ENCODE data around the gene CDKAL1.

Gene CDKAL1

DNA sequence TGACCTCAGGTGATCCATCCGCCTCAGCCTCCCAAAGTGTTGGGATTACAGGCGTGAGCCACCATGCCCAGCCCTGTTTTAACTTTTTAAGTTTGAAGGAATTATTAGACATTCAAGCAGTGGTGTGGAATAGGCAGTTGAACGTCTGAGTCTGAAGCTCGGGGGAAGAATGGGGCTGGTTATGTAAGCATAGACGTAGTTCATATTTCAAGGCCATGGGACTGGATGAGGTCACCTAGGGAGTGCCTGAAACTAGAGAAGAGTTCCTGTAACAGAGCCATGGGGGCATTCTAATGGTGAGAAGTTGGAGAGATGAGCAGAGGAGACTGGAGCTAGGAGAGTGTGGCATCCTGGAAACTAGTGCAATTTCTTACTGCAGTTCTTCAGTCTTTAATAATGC, 6.4 kb downstream of the CDKAL1 start:
- no peak overlapping the region for H3K4me2 ChIP-seq (ENCODE audit: insufficient read depth, low read length, poor library complexity, severe bottlenecking)
- no peak overlapping the region for H3K14ac ChIP-seq (ENCODE audit: low read length)
- no peak overlapping the region for H3K27ac ChIP-seq (replicated peaks; ENCODE audit: low read length)
- H3K23ac ChIP-seq (ENCODE audit: low read depth, low read length, poor library complexity) = no peak overlapping the region
- peaks cover 5 to 7% of the 10 kb centered on the region in 2 donors for H3K4me1 ChIP-seq (ENCODE audit: control insufficient read depth in 2 of 2, insufficient read depth in 1 of 2, low read depth in 1 of 2, low read length in 2 of 2)
- no peak overlapping the region for H2BK120ac ChIP-seq (ENCODE audit: low read depth, low read length)
- no peaks in the 10 kb centered on the region for H3K79me1 ChIP-seq (ENCODE audit: low read depth, low read length)
- H2BK12ac ChIP-seq (ENCODE audit: low read length) = no peak overlapping the region
- no peak overlapping the region for H2BK5ac ChIP-seq (ENCODE audit: low read length)
- H3K27me3 ChIP-seq (ENCODE audit: control insufficient read depth in 3 of 3, insufficient read depth in 3 of 3, low read depth in 1 of 3, low read length in 3 of 3) = no peaks in the 10 kb centered on the region
- no peak overlapping the region for H3K4ac ChIP-seq (ENCODE audit: low read length)
- DNase-seq (ENCODE audit: low spot score) = no peak
- no peak overlapping the region for H3K4me3 ChIP-seq (ENCODE audit: low read length in 2 of 2)
- peaks cover 2 to 3% of the 10 kb centered on the region in 2 donors for H3K9me3 ChIP-seq (replicated peaks in 1 of 2; ENCODE audit: control insufficient read depth in 2 of 2, insufficient read depth in 1 of 2, low read depth in 1 of 2, low read length in 2 of 2)
- H2AK5ac ChIP-seq (ENCODE audit: low read depth, low read length) = no peak overlapping the region
- no peak overlapping the region for H2AFZ ChIP-seq (ENCODE audit: low read length)
- no peak overlapping the region for H4K8ac ChIP-seq (ENCODE audit: low read depth, low read length)
- no peak overlapping the region for H3K9ac ChIP-seq (ENCODE audit: low read depth, low read length, poor library complexity)
- no CpG with 5 or more reads among the region's 5 CpGs for WGBS, 2 donors (ENCODE audit: extremely low coverage in 2 of 2, insufficient read length in 2 of 2, insufficient replicate concordance in 1 of 2)
- H3K36me3 ChIP-seq (replicated peaks in 1 of 2; ENCODE audit: control insufficient read depth in 2 of 2, insufficient read depth in 2 of 2, low read length in 2 of 2) = peaks cover 2 to 50% of the 10 kb centered on the region in 2 donors
- no peak overlapping the region for H2BK15ac ChIP-seq (ENCODE audit: low read length)
- no peak overlapping the region for H4K91ac ChIP-seq (ENCODE audit: low read depth, low read length, poor library complexity)
- H3K18ac ChIP-seq (ENCODE audit: low read length) = no peak overlapping the region

DNA sequence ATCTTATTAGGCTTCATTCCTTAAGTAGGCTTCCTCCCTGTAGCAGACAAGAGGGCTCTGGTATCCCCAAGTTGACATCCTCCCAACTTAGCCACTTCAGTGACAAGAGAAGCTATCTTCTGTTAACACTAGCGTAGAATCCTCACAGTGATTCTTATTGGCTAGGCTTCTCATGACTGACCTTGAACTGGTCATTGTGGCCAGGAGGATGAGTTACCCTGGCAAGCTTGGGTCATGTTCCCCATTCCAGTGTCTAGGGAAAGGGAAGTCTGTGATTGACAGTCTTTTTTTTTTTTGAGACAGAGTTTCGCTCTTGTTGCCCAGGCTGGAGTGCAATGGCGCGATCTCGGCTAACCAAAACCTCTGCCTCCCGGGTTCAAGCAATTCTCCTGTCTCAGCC, 7.1 kb downstream of the CDKAL1 start:
- WGBS, 2 donors (ENCODE audit: extremely low coverage in 2 of 2, insufficient read length in 2 of 2, insufficient replicate concordance in 1 of 2) = no CpG with 5 or more reads among the region's 6 CpGs
- Histone ChIP-seq H2BK12ac (ENCODE audit: low read length) (no peak overlapping the region), H3K9ac (ENCODE audit: low read depth, low read length, poor library complexity) (no peak overlapping the region), H3K4me3 (ENCODE audit: low read length in 2 of 2) (no peak overlapping the region), H3K18ac (ENCODE audit: low read length) (no peak overlapping the region), H3K4ac (ENCODE audit: low read length) (no peak overlapping the region), H3K79me1 (ENCODE audit: low read depth, low read length) (no peaks in the 10 kb centered on the region), H2BK15ac (ENCODE audit: low read length) (no peak overlapping the region), H2BK120ac (ENCODE audit: low read depth, low read length) (no peak overlapping the region), H3K23ac (ENCODE audit: low read depth, low read length, poor library complexity) (no peak overlapping the region), H3K4me2 (ENCODE audit: insufficient read depth, low read length, poor library complexity, severe bottlenecking) (no peak overlapping the region), H2AK5ac (ENCODE audit: low read depth, low read length) (no peak overlapping the region), H3K4me1 (ENCODE audit: control insufficient read depth in 2 of 2, insufficient read depth in 1 of 2, low read depth in 1 of 2, low read length in 2 of 2) (peaks cover 4 to 7% of the 10 kb centered on the region in 2 donors), H2AFZ (ENCODE audit: low read length) (no peak overlapping the region), H3K14ac (ENCODE audit: low read length) (no peak overlapping the region), H3K27ac (replicated peaks; ENCODE audit: low read length) (no peak overlapping the region), H3K9me3 (replicated peaks in 1 of 2; ENCODE audit: control insufficient read depth in 2 of 2, insufficient read depth in 1 of 2, low read depth in 1 of 2, low read length in 2 of 2) (peaks cover 2 to 10% of the 10 kb centered on the region in 2 donors), H2BK5ac (ENCODE audit: low read length) (no peak overlapping the region), H4K8ac (ENCODE audit: low read depth, low read length) (no peak overlapping the region), H4K91ac (ENCODE audit: low read depth, low read length, poor library complexity) (no peak overlapping the region), H3K36me3 (replicated peaks in 1 of 2; ENCODE audit: control insufficient read depth in 2 of 2, insufficient read depth in 2 of 2, low read length in 2 of 2) (peaks cover 2 to 55% of the 10 kb centered on the region in 2 donors), H3K27me3 (ENCODE audit: control insufficient read depth in 3 of 3, insufficient read depth in 3 of 3, low read depth in 1 of 3, low read length in 3 of 3) (no peaks in the 10 kb centered on the region)
- no peak for DNase-seq (ENCODE audit: low spot score)

DNA sequence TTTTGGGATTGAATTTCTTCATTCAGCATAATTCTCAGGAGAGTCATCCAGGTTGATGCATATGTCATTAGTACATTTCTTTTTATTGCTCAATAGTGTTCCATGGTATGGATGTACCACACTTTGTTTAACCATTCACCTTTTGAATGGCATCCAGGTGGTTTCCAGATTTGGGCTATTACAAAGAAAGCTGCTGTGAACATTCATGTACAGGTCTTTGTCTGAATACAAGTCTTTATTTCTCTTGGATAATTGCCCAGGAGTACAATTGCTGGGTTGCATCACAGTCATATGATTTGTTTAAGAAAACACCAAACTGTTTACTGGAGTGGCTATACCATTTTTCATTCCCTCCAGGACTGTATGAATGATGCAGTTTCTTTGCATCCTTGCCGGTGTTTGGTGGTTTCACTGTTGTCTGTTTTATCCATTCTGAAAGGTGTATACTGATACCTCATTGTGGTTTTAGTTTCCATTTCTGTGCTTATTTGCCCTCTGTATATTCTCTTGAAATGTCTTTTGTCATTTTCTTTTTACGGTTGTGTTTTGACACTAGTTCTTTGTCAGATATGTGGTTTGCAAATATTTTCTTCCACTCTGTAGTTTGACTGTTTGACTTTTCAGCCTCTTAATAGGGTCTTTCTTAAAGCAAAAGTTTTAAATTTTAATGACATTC, 8.8 kb downstream of the CDKAL1 start:
- Histone ChIP-seq H2AFZ (ENCODE audit: low read length) (no peak overlapping the region), H2AK5ac (ENCODE audit: low read depth, low read length) (no peak overlapping the region), H4K91ac (ENCODE audit: low read depth, low read length, poor library complexity) (no peak overlapping the region), H3K18ac (ENCODE audit: low read length) (no peak overlapping the region), H3K4me1 (ENCODE audit: control insufficient read depth in 2 of 2, insufficient read depth in 1 of 2, low read depth in 1 of 2, low read length in 2 of 2) (peaks cover 4 to 7% of the 10 kb centered on the region in 2 donors), H3K14ac (ENCODE audit: low read length) (no peak overlapping the region), H2BK120ac (ENCODE audit: low read depth, low read length) (no peak overlapping the region), H3K27ac (replicated peaks; ENCODE audit: low read length) (no peak overlapping the region), H3K4ac (ENCODE audit: low read length) (no peak overlapping the region), H3K4me2 (ENCODE audit: insufficient read depth, low read length, poor library complexity, severe bottlenecking) (no peak overlapping the region), H3K4me3 (ENCODE audit: low read length in 2 of 2) (no peak overlapping the region), H4K8ac (ENCODE audit: low read depth, low read length) (no peak overlapping the region), H3K9ac (ENCODE audit: low read depth, low read length, poor library complexity) (no peak overlapping the region), H3K23ac (ENCODE audit: low read depth, low read length, poor library complexity) (no peak overlapping the region), H3K36me3 (replicated peaks in 1 of 2; ENCODE audit: control insufficient read depth in 2 of 2, insufficient read depth in 2 of 2, low read length in 2 of 2) (peaks cover 2 to 68% of the 10 kb centered on the region in 2 donors), H2BK5ac (ENCODE audit: low read length) (no peak overlapping the region), H2BK12ac (ENCODE audit: low read length) (no peak overlapping the region), H3K79me1 (ENCODE audit: low read depth, low read length) (no peaks in the 10 kb centered on the region), H2BK15ac (ENCODE audit: low read length) (no peak overlapping the region), H3K27me3 (ENCODE audit: control insufficient read depth in 3 of 3, insufficient read depth in 3 of 3, low read depth in 1 of 3, low read length in 3 of 3) (no peaks in the 10 kb centered on the region), H3K9me3 (replicated peaks in 1 of 2; ENCODE audit: control insufficient read depth in 2 of 2, insufficient read depth in 1 of 2, low read depth in 1 of 2, low read length in 2 of 2) (peaks cover 2 to 20% of the 10 kb centered on the region in 2 donors)
- WGBS, 2 donors (ENCODE audit: extremely low coverage in 2 of 2, insufficient read length in 2 of 2, insufficient replicate concordance in 1 of 2) = no CpG with 5 or more reads among the region's 2 CpGs
- DNase-seq (ENCODE audit: low spot score) = no peak

DNA sequence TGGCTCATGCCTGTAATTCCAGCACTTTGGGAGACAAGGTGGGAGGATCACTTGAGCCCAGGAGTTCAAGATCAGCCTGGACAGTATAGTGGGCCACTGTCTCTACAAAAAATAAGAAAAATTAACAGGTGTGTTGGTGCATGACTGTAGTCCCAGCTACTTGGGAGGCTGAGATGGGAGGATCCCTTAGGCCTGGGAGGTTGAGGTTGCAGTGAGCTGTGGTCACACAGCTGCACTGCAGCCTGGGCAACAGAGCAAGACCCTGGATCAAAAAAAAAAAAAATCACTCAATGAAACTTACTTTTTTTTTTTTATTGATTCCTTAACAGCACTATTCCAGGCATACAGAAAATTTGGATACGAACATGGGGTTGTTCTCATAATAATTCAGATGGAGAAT, 14.0 kb downstream of the CDKAL1 start:
- no peak overlapping the region for H3K14ac ChIP-seq (ENCODE audit: low read length)
- no peak overlapping the region for H2AFZ ChIP-seq (ENCODE audit: low read length)
- no peak overlapping the region for H4K91ac ChIP-seq (ENCODE audit: low read depth, low read length, poor library complexity)
- no peak overlapping the region for H3K18ac ChIP-seq (ENCODE audit: low read length)
- H3K27me3 ChIP-seq (ENCODE audit: control insufficient read depth in 3 of 3, insufficient read depth in 3 of 3, low read depth in 1 of 3, low read length in 3 of 3) = no peaks in the 10 kb centered on the region
- DNase-seq (ENCODE audit: low spot score) = no peak
- no peak overlapping the region for H3K4ac ChIP-seq (ENCODE audit: low read length)
- no peak overlapping the region for H2AK5ac ChIP-seq (ENCODE audit: low read depth, low read length)
- H3K36me3 ChIP-seq (replicated peaks in 1 of 2; ENCODE audit: control insufficient read depth in 2 of 2, insufficient read depth in 2 of 2, low read length in 2 of 2) = peaks cover 3 to 73% of the 10 kb centered on the region in 2 donors
- H3K23ac ChIP-seq (ENCODE audit: low read depth, low read length, poor library complexity) = no peak overlapping the region
- no peak overlapping the region for H2BK12ac ChIP-seq (ENCODE audit: low read length)
- H3K9me3 ChIP-seq (replicated peaks in 1 of 2; ENCODE audit: control insufficient read depth in 2 of 2, insufficient read depth in 1 of 2, low read depth in 1 of 2, low read length in 2 of 2) = peaks cover 2 to 20% of the 10 kb centered on the region in 2 donors
- no peaks in the 10 kb centered on the region for H3K79me1 ChIP-seq (ENCODE audit: low read depth, low read length)
- H4K8ac ChIP-seq (ENCODE audit: low read depth, low read length) = no peak overlapping the region
- no peak overlapping the region for H3K4me3 ChIP-seq (ENCODE audit: low read length in 2 of 2)
- no CpG with 5 or more reads among the region's 1 CpG for WGBS, 2 donors (ENCODE audit: extremely low coverage in 2 of 2, insufficient read length in 2 of 2, insufficient replicate concordance in 1 of 2)
- no peak overlapping the region for H3K4me2 ChIP-seq (ENCODE audit: insufficient read depth, low read length, poor library complexity, severe bottlenecking)
- no peak overlapping the region for H3K9ac ChIP-seq (ENCODE audit: low read depth, low read length, poor library complexity)
- H2BK5ac ChIP-seq (ENCODE audit: low read length) = no peak overlapping the region
- no peak overlapping the region for H2BK120ac ChIP-seq (ENCODE audit: low read depth, low read length)
- H3K27ac ChIP-seq (replicated peaks; ENCODE audit: low read length) = no peak overlapping the region
- no peak overlapping the region for H2BK15ac ChIP-seq (ENCODE audit: low read length)
- peaks cover 0 to 1% of the 10 kb centered on the region in 2 donors for H3K4me1 ChIP-seq (ENCODE audit: control insufficient read depth in 2 of 2, insufficient read depth in 1 of 2, low read depth in 1 of 2, low read length in 2 of 2)

Data from neuronal stem cell (in vitro differentiated cells).